Smooth muscle cell of the brain vasculature (primary cell): ENCODE data around the gene ACTN4.

Experiments
- DNase-seq: peaks from one replicate; pipeline ENCODE4 v3.0.0-alpha.2; 2012; ENCODE audit warnings: low read depth, low spot score

ACTN4 gene

GRCh38 chr19:38676878-38677646 is 29.6 kb downstream of the ACTN4 start:
- DNase-seq: no peak

- DNase-seq: no peak
Observed at GRCh38 chr19:38678217-38678890, 30.9 kb downstream of the ACTN4 start.

- DNase-seq: no peak
Observed at GRCh38 chr19:38678891-38679494, 31.5 kb downstream of the ACTN4 start.

GRCh38 chr19:38679839-38680238 is 32.4 kb downstream of the ACTN4 start:
- no peak for DNase-seq

GRCh38 chr19:38682195-38682867 is 34.9 kb downstream of the ACTN4 start:
- no peak for DNase-seq

- no peak for DNase-seq
Observed at GRCh38 chr19:38682872-38683392, 35.5 kb downstream of the ACTN4 start.

GRCh38 chr19:38683393-38684077 is 36.1 kb downstream of the ACTN4 start:
- peak; percentile 72 for DNase-seq

- DNase-seq: no peak
Observed at GRCh38 chr19:38684078-38684861, 36.8 kb downstream of the ACTN4 start.

- no peak for DNase-seq
Observed at GRCh38 chr19:38684862-38685665, 37.6 kb downstream of the ACTN4 start.

GRCh38 chr19:38685666-38686529 is 38.4 kb downstream of the ACTN4 start:
- no peak for DNase-seq

GRCh38 chr19:38686530-38686888 is 39.1 kb downstream of the ACTN4 start:
- DNase-seq: no peak

- no peak for DNase-seq
Observed at GRCh38 chr19:38687837-38688378, 40.5 kb downstream of the ACTN4 start.

- DNase-seq: no peak
Observed at GRCh38 chr19:38690146-38690545, 42.7 kb downstream of the ACTN4 start.

- no peak for DNase-seq
Observed at GRCh38 chr19:38690832-38691231, 43.4 kb downstream of the ACTN4 start.

GRCh38 chr19:38691938-38692457 is 44.5 kb downstream of the ACTN4 start:
- no peak for DNase-seq

GRCh38 chr19:38692458-38693379 is 45.3 kb downstream of the ACTN4 start:
- no peak for DNase-seq
